Stimulated activated CD8-positive, alpha-beta memory T cell treated with anti-CD3 and anti-CD28 coated beads, Interleukin-4, amount 100 ng/mL, for 1 hour (primary cell): ENCODE results near the gene RAB40A.
"Not testable (repeated sequence)": the region's sequence is repeated elsewhere in the genome, so short reads cannot be mapped to it uniquely, and the experiment has no call there.

Experiments used
- DNase-seq, 2 donors: peaks; one replicate each; pipeline ENCODE4 v3.0.0-alpha.2; 2020; ENCODE audit warnings: low read depth in 2 of 2, low spot score in 1 of 2

RAB40A gene

GRCh38 chrX:103464774-103465117, 54.5 kb downstream of the RAB40A start:
- peak; percentile 14 to 43 for DNase-seq

DNA sequence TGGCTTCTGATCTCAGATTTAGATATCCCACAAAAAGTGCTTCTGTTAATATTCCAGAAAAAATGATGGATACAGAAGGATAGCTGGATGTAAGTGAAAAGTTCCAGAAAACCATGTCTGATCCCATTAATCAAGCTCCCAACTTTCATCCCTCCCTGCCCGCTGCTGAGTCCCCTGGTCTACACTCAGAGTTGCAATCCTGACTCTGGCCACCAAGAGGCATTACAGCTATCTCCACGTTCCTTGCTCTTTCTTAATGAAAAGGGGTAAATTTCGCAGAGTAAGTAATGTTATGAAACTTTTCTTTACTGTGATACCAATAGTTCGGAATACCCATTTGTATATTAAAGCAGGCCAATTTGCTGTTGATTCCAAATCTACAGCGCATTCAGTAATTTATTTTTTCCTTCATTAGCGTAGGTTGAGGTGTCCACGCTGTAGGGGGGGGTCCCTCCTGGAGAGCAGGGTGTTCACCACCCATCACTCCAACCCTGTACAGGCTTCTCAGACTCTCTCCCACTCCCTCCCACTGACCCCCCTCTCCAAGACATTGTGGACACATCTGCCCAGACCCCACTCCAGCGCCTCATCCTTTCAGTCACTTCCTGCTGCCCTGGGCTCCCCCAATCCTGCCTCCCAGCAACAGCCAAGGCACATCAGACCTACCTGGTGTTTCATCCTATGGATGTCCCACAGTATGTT, 55.1 kb downstream of the RAB40A start:
- no peak for DNase-seq

DNA sequence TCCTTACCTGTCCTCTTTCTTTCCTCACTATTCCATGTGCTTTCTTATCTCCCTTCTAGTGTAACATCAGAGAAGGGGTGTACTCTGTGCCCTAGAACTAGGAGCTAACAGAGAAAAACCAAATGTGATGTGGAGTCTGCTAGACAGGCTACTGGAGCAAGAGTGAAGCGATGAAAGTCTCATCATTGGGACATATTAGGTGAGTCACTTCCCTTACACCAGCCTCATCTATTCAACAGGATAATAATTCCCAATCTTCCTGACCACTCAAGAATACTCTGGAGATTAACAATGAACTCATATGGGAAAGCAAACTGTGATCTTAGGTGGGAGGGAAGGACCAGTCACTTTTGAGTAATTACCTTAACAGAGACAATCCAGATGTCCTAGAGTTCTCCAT, 58.1 kb downstream of the RAB40A start:
- DNase-seq: no peak

DNA sequence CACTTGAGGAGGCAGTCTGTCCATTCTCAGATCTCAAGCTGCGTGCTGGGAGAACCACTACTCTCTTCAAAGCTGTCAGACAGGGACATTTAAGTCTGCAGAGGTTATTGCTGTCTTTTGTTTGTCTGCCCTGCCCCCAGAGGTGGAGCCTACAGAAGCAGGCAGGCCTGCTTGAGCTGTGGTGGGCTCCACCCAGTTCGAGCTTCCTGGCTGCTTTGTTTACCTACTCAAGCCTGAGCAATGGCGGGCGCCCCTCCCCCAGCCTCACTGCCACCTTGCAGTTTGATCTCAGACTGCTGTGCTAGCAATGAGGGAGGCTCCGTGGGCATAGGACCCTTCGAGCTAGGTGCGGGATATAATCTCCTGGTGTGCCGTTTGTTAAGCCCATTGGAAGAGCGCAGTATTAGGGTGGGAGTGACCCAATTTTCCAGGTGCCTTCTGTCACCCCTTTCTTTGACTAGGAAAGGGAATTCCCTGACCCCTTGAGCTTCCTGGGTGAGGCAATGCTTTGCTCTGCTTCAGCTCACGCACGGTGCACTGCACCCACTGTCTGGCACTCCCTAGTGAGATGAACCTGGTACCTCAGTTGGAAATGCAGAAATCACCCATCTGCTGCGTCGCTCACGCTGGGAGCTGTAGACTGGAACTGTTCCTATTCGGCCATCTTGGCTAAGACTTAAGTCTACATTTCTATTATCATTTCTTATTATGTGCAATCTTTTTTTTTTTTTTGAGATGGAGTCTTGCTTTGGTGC, 59.1 kb downstream of the RAB40A start:
- not testable (repeated sequence) for DNase-seq

GRCh38 chrX:103453655-103454054, 65.6 kb downstream of the RAB40A start:
- no peak for DNase-seq
